GM19328 (cell line): ENCODE results near the gene COL6A1.

Source experiments
- ATAC-seq: cut with Tn5 transposase; IDR thresholded peaks from one replicate; pipeline ENCODE4 v1.9.1; 2021; ENCODE audit warnings: mild to moderate bottlenecking, moderate library complexity; ENCODE audit not compliant: unreplicated experiment

Gene COL6A1, protein sequence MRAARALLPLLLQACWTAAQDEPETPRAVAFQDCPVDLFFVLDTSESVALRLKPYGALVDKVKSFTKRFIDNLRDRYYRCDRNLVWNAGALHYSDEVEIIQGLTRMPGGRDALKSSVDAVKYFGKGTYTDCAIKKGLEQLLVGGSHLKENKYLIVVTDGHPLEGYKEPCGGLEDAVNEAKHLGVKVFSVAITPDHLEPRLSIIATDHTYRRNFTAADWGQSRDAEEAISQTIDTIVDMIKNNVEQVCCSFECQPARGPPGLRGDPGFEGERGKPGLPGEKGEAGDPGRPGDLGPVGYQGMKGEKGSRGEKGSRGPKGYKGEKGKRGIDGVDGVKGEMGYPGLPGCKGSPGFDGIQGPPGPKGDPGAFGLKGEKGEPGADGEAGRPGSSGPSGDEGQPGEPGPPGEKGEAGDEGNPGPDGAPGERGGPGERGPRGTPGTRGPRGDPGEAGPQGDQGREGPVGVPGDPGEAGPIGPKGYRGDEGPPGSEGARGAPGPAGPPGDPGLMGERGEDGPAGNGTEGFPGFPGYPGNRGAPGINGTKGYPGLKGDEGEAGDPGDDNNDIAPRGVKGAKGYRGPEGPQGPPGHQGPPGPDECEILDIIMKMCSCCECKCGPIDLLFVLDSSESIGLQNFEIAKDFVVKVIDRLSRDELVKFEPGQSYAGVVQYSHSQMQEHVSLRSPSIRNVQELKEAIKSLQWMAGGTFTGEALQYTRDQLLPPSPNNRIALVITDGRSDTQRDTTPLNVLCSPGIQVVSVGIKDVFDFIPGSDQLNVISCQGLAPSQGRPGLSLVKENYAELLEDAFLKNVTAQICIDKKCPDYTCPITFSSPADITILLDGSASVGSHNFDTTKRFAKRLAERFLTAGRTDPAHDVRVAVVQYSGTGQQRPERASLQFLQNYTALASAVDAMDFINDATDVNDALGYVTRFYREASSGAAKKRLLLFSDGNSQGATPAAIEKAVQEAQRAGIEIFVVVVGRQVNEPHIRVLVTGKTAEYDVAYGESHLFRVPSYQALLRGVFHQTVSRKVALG

DNA sequence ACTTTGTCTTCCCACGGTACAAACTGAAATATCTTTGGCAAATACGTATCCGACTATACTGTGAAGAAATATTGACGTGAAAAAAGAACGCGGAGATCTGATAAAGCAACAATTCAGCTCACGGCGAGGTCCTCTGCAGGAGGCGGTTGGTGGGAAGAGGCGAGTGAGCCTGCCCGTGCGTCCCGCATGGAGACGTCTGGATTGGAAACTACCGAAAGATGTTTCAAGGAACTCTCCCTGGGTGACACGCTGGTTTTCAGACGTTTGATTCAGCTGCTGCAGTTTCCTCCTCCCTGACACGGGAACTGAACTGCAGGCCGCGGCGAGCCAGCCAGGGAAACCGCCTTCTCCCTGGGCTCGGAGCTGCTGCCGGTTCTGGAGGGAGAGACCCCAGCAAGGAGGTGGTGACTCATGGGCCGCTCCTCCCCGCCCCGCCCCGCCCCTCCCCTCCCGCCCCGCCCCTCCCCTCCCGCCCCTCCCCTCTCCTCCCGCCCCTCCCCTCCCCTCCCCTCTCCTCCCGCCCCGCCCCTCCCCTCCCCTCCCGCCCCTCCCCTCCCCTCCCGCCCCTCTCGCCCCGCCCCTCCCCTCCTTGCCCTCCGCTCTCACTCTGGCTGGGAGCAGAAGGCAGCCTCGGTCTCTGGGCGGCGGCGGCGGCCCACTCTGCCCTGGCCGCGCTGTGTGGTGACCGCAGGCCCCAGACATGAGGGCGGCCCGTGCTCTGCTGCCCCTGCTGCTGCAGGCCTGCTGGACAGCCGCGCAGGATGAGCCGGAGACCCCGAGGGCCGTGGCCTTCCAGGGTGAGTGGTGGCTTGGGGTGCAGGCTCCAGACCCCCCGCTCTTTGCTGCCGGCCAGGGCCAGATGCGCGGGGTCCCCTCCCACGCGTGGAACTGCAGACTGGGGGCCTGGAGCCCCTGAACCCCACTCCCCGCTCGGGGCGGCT, at the start of gene COL6A1:
Gene COL6A1 (plus strand): TSS at position 620 of the 941 bp plus-strand sequence. CDS start 81 bp downstream, at position 701.
- no peak for ATAC-seq

DNA sequence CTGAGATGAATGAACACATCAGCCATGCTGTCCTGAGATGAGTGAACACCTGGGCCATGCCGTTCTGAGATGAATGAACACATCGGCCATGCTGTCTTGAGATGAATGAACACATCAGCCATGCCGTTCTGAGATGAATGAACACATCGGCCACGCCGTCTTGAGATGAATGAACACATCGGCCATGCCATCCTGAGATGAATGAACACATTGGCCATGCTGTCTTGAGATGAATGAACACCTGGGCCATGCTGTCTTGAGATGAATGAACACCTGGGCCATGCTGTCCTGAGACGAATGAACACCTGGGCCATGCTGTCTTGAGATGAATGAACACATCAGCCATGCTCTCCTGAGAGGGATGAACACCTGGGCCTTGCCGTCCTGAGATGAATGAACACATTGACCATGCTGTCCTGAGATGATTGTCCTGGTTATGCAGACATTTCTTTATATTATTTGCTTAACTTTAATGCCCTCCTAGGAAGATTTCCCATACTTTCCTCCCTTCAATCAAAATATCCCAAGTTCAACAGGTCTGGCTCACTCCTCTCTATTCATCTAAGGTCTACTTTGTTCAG, 48.6 kb upstream of the COL6A1 start:
- ATAC-seq, result no peak

DNA sequence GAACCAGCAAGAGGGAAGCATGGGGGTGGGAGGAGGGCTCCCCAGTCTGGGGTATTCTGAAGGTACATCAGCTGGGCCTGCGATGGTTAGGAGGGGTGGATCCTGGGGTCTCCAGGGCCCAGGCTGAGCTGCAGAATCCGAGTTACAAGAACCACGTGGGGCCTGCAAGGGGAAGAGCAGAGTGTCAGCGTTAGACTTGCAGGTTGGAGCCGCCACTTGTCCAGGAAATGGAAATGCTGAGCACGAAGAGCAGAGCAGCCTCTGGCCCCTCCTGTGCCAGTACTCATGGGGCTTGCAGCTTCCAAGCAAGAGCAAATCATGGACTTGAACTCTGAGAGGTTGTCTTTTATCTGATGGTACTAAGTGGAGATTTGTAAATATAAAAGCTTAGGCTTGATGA, 47.5 kb upstream of the COL6A1 start:
- no peak for ATAC-seq

DNA sequence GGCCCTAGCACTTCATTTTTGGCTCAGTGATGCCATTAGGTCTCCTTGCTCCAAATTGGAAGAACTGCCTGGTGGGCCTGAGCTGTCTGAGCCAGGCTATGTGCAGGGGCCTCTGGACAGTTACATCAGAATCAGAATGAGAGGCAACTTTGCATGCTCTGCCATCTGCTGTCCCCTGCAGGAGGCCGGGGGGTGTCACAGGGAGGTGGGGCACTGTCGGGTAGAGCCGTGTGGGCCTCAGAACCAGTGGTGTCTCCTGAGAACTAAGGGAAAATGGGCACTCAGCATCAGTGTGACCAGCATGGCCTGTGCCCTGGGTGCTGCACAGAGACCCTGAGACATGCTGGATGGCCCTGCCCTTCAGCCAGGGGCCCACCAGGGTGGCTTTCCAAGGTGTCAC, 47.0 kb upstream of the COL6A1 start:
- no peak for ATAC-seq

DNA sequence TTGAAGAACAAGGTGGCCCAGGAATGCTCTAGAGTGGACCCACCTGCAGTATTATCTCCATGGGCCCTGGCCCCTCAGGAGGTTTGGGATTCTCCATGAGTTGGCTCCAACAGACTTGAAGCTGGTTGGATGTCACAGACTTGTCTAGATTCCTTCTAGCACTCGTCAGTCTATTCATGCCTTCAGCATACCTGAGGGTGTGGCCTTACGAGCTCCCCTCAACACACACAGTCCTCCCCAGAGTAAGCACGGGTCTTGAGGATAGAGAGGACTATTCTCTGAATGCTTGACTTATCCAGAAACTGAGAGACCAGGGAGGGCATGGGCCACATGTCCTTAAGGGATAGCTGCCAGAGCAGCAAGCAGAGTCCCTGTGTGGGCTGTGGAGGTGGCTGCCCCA, 45.9 kb upstream of the COL6A1 start:
- ATAC-seq, result no peak

DNA sequence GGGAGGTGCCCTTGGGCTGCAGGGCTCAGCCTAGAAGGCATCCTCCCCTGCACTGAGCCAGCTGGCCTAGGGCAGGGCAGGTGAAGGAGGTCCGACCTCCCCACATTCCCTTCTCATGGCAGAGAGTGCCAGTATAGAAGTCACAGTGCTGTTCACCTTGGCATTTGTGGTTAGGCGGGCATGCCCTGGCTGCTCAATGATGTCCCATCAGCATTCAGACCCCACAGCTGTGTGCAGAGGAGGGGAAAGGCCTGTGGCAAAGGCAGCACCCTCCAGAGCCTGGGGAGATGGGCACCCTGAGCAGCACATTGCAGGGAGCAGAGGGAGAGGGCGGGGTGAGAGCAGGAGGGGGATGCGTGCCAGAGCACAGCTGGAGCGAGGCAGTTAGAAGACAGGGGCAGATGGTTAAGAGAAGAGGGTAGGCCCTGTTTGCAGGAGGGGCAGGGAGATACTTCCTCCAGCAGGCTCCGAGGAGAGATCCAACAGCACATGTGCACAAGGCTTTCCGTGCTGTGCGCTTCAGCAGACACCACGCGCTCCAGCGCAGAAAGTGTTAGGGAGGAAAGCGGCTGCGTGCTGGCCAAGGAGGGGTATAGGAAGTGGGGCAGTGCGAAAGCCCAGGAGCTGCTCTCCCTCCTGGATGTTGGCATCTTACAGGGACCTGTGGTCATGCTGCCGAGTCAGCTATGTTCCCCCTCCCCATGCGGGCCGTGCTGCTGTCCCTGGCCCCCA, 43.7 kb upstream of the COL6A1 start:
- ATAC-seq, result no peak

DNA sequence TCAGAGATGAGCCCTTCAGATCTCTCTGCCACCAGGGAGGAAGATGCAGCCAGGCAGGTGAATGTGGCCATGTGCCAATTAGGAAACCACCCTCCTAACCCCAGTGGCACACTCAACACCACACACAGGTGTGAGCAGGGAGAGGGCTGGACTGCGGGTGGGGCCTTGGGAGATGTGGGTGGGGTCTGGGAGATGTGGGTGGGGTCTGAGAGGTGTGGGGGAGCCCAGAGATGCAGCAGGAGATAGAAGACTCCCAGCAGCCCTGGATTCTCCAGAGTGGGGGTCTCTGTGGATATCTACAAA, 43.2 kb upstream of the COL6A1 start:
- ATAC-seq, result no peak

DNA sequence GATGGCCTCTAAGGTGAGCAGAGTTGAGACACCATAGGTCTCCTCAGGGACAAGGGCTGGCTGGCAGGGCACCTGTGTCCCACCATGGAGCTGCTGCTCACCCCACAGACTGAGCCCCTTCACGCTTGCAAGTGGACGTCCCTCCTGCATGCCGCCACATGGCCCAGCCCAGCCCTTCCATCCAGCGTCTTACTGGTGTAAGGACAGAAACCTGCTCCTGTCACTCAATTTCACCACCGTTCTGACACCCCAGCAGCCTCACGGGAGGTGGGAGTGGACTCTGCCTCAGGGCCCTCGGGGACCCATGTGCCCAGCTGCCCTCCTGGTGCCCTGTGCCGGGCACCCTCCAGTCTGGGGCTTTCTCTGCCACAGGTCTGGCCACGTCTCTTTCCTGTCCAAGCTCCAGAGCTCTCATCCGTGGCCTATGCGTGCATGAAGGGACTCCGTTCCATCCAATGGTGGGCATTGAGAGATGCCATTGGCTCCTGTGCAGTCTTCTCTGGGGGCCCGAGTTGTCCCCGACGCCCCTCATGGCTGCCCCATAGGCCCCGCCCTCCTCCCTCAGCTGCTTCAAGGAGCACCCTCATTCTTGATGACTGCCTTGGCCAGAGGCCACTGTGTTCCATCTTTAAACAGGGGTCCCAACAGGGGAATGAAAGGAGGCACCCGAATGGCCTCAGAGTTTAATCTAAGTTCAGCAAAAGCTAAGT, 42.6 kb upstream of the COL6A1 start:
- ATAC-seq, result no peak

DNA sequence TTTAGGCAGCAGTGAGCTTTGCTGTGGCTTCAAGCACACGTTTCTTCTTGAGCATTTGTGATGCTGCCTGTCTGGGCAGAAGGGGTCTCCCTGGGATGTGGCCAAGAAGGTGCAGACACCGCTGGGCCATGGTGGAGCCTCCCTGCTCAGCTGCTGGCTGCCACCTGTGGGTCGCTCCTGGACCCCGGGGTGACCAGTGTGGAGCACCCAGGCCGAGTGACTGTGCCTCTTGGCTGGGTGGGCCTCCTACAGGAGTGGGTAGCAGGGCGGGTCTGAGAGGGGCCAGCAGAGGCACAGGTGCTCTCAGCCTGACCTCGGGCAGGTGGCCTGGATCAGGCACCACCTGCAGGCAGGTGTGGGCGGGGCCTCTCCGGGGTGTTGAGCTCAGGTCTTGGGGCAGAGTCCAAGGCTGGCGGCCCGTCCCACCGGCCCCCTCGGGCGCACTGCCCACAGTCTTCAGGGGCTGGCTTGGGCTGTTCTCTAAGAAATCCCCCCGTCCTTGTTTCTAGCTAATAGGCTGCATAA, 42.0 kb upstream of the COL6A1 start:
- no peak for ATAC-seq

DNA sequence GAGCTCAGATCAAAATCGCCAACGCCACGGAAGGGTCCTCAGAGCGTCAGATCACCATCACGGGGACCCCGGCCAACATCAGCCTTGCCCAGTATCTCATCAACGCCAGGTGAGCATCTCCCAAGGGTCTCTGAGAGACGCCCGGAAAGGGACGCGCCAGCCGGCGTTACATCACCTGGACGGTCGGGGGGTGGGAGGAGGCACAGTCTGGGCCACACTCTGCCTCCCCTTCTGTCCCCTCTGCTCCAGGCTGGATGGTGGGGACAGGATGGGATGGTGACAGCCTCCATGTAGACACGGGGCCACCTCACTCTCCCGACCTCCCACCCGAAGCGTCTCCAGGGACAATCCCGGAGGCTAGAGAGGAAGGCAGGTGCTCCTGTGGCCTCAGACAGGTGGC, 41.5 kb upstream of the COL6A1 start:
- ATAC-seq, result no peak

DNA sequence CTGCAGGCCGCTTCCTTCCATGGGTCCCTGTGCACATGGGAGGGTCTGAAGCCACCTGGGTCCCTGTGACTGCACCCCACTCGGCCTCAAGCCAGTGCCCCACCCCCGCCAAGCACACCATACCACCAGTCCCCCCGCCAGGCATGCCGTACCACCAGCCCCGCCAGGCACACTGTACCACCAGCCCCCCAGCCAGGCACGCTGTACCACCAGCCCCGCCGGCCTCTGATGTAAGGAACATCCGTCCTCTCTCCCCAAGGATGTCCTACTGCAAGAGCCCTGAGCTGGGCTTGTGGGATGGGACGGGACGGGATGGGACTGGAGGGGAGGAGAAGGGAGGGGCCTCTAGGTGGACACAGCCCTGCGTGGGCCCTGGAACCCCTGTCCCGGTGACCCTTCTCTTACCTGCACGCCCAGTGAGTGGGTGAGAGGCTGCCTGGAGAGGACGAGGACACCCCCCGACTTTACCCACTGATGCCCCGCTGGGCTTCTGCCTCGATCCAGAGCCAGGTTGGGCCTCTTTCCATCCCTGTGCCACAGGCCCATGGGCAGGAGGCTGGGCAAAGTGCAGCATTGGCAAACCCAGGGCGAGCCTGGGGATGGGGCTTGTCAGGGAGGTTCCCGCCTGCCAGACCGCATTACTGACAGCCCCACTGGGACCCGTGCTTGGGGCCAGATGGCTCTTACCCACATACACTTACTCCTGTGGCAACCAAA, 40.8 kb upstream of the COL6A1 start:
- no peak for ATAC-seq

DNA sequence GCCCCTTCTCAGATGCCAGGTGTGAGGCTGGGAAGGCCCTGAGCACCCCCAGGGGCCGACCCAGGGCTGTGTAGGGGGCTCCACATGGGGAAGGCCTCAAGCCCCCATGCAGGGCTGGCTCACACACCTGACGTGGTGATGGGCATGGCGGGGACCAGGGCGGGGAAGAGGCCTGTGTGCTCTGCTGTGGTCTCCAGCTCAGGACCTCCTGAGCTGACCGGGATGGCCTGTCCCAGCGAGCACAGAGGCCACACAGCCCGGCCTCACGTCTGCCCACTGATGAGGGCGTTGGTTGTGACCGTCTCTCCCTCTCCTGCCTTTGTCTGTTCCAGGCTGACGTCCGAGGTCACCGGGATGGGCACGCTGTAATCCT, 40.2 kb upstream of the COL6A1 start:
- ATAC-seq, result no peak

DNA sequence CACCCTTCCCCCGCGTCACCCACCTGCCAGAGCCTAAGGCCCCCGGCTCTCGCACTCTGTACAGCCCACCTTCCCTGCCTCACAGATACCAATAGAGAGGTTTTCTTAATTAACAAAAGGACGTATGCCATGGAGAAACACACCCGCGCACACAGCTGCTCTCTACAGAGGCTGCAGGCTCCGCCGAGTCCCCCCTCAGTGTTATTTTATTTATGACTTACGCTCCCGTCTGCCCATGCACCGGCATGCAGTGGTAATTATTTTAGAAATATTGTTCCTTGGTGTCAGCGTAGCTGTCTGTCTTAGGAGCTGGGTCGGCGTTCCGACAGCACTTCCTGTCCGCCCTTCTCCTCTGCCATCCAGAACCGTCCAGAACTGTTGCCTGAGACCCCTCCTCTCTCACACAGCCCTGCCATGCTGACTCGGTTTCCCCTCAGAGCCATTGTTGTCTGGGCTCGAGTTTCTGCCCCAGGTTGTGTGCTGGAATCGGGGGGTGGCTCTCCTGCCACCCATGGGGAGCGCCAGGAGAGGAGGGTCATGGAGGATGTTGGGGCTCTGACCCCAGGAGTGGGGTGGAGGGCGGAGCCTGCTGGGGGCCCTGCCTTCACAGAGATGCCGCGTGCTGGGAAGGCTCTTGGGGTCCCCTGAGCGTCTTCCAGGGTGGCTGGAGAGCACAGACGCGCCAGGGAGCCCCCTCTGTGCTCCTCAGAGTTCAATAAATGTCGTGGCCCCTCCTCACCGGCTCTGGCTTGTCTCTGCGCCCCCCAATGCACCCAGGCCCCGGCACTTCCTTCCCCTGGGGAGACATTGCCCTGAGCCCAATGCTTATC, 39.6 kb upstream of the COL6A1 start:
- ATAC-seq, result no peak

DNA sequence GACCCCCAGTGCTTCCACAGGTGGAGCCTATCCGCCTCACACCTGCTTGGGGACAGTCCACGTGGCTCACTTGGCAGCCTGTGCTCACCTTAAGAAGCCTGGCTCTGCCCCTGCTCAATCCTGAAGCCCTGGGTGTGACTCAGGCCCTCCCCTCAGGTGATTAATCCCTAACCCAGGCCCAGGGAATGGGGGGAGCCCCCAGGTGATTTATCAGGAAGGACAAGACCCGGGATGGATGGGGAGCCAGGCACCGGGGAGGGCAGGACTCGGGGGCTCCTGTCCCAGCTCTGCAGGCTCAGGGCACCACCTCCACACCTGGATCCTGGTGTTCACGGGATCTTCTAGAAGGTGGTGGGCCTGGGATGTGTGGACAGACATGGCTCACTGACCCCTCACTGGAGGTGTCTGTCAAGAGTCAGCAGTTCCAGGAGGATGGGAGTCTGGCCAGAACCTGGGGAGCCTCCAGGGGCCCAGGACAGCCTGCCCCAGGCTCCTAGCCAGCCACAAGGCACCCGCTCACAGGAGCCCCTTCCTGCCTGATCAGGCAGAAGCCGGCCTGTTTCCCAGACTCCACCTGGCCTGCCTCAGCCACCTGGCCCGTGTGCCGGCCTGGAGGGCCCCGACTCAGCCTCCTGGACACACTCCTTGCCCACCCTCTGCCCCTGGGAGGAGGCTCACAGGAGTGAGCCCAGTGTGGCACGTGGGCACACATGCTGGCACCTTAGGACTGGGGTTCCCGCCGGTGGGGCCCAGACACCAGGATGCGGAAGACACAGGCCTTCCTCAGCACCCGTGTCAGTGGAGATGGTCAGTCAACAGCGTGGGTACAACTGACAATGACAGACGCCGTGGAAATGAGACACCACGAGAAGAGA, 38.6 kb upstream of the COL6A1 start:
- no peak for ATAC-seq

DNA sequence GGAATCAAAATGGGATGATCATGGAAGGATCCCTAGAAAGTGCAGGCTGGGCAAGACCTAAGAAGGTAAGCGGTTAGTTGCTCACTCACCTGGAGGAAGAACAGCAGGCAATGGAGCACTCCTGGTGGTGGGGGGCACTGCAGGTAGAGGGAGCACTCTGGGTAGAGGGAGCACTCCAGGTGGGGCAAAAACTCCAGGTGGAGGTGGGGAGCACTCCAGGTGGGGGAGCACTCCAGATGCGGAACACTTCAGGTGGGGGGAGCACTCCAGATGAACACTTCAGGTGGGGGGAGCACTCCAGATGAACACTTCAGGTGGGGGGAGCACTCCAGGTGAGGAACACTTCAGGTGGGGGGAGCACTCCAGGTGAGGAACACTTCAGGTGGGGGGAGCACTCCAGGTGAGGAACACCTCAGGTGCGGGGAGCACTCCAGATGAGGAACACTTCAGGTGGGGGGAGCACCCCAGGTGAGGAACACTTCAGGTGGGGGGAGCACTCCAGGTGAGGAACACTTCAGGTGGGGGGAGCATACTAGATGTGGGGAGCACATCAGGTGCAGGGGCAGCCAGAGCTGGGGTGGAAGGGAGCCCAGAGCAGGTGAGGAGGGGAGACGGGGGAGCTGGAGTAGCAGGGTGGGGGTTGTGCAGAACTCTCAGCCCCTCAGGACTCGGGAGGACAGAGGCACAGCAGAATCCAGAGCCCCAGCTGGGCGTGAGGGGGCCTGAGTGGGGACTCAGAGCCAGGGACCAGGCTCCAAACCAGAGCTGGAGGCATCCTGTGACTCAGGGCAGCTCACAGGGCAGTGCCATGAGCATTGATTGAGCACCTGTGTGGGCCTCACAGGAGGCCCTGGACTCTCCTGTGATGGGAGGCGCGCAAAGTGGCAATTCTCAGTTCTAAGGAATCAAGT, 37.7 kb upstream of the COL6A1 start:
- ATAC-seq, result no peak
